Neural progenitor cell (in vitro differentiated cells): ENCODE data around the gene SYT1. TPM values are rescaled to one million over a fixed set of nuclear protein-coding genes. Genes with fewer than 3 reads are reported as not detected.

ENCODE experiments used
- DNase-seq: peaks from one replicate; pipeline ENCODE4 v3.0.0-alpha.2; 2016; ENCODE audit warnings: low spot score
- H2AFZ ChIP-seq: fragments of 200-600 bp; sonication (generic); replicated peaks from 2 replicates; pipeline ENCODE4 v1.6.1; 2016; ENCODE audit warnings: antibody characterized with exemption
- H3F3A ChIP-seq: fragments of 200-600 bp; sonication (generic); 2 replicates; pipeline ENCODE4 v1.6.1; 2016; ENCODE audit warnings: antibody characterized with exemption, low read depth
- H3K27ac ChIP-seq: fragments of 200-600 bp; sonication (generic); 2 replicates; pipeline ENCODE4 v1.5.1; 2016; ENCODE audit warnings: mild to moderate bottlenecking
- H3K27me3 ChIP-seq: fragments of 200-600 bp; sonication (generic); 2 replicates; pipeline ENCODE4 v1.6.1; 2016; ENCODE audit warnings: mild to moderate bottlenecking, moderate library complexity
- H3K36me3 ChIP-seq: fragments of 200-600 bp; sonication (generic); 2 replicates; pipeline ENCODE4 v1.5.1; 2016
- H3K4me1 ChIP-seq: fragments of 200-600 bp; sonication (generic); 2 replicates; pipeline ENCODE4 v1.6.1; 2016; ENCODE audit warnings: mixed run types
- H3K4me2 ChIP-seq: fragments of 200-600 bp; sonication (generic); 2 replicates; pipeline ENCODE4 v1.6.1; 2016
- H3K4me3 ChIP-seq: fragments of 200-600 bp; sonication (generic); 2 replicates; pipeline ENCODE4 v1.5.1; 2016
- H3K79me2 ChIP-seq: fragments of 200-600 bp; sonication (generic); 2 replicates; pipeline ENCODE4 v1.6.1; 2016; ENCODE audit warnings: low read depth
- H3K9ac ChIP-seq: fragments of 200-600 bp; sonication (generic); 2 replicates; pipeline ENCODE4 v1.6.1; 2016
- H3K9me3 ChIP-seq: fragments of 200-600 bp; sonication (generic); 2 replicates; pipeline ENCODE4 v1.5.1; 2016; ENCODE audit warnings: low read depth
- H4K20me1 ChIP-seq: fragments of 200-600 bp; sonication (generic); 2 replicates; pipeline ENCODE4 v1.6.1; 2016; ENCODE audit warnings: low read depth
- H3K27ac Mint-ChIP-seq: 3 replicates; pipeline ENCODE4 v1.8.0; 2021; ENCODE audit warnings: mixed read lengths
- H3K27me3 Mint-ChIP-seq: 2 replicates; pipeline ENCODE4 v1.8.0; 2022; ENCODE audit warnings: low read depth, mild to moderate bottlenecking, inconsistent platforms, moderate library complexity, mixed read lengths; ENCODE audit not compliant: insufficient read depth
- H3K36me3 Mint-ChIP-seq: 3 replicates; pipeline ENCODE4 v1.8.0; 2021; ENCODE audit warnings: mixed read lengths
- H3K4me1 Mint-ChIP-seq: 3 replicates; pipeline ENCODE4 v1.8.0; 2021; ENCODE audit warnings: mixed read lengths
- H3K4me3 Mint-ChIP-seq: 3 replicates; pipeline ENCODE4 v1.8.0; 2021; ENCODE audit warnings: mild to moderate bottlenecking, moderate library complexity, mixed read lengths
- H3K9me3 Mint-ChIP-seq: 3 replicates; pipeline ENCODE4 v1.8.0; 2020; ENCODE audit warnings: mixed read lengths
- EZH2 ChIP-seq: fragments of 200-600 bp; sonication (generic); IDR thresholded peaks from 2 replicates; pipeline ENCODE4 v1.6.1; 2017; ENCODE audit warnings: antibody characterized with exemption, mild to moderate bottlenecking, moderate library complexity
- EZH2phosphoT487 ChIP-seq: fragments of 200-600 bp; sonication (generic); IDR thresholded peaks from 2 replicates; pipeline ENCODE4 v1.6.1; 2017; ENCODE audit warnings: antibody characterized with exemption
- total RNA-seq: library from RNA; depleted of rRNA; stranded (reverse); fragments of >200 nt; gene quantifications from 2 replicates; pipeline ENCODE4 v1.2.3, GENCODE V29; 2015; ENCODE audit warnings: low replicate concordance
- TF ChIP-seq, protein P1 (sequence below): fragments of 200-600 bp; sonication (generic); IDR thresholded peaks from 2 replicates; pipeline ENCODE4 v1.5.1; 2017; ENCODE audit warnings: antibody characterized with exemption, mild to moderate bottlenecking

SYT1 gene
- total RNA-seq, 1 donor from 2014 or later, result 36.9 TPM

DNA sequence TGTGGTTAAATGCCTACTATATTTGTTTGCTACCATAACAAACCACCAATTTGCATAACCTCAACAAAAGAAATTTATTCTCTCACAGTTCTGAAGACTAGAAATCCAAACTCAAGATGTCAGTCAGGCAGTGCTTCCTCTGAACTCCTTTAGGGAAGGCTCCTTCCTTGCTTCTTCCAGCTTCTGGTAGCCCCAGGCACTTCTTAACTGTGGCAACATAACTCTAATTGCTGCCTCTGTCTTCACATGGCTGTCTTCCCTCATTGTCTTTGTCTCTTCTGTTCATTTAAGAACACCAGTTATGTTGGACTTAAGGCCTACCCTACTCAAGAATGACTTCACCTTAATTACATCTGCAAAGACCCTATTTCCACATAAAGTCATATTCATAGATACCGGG, 206.9 kb downstream of the SYT1 start:
- H2AFZ ChIP-seq, result no peak overlapping the region
- no peaks in the 10 kb centered on the region for H3F3A ChIP-seq
- no peak for TF ChIP-seq EZH2phosphoT487
- no peak for TF ChIP-seq EZH2
- TF ChIP-seq, protein P1, sequence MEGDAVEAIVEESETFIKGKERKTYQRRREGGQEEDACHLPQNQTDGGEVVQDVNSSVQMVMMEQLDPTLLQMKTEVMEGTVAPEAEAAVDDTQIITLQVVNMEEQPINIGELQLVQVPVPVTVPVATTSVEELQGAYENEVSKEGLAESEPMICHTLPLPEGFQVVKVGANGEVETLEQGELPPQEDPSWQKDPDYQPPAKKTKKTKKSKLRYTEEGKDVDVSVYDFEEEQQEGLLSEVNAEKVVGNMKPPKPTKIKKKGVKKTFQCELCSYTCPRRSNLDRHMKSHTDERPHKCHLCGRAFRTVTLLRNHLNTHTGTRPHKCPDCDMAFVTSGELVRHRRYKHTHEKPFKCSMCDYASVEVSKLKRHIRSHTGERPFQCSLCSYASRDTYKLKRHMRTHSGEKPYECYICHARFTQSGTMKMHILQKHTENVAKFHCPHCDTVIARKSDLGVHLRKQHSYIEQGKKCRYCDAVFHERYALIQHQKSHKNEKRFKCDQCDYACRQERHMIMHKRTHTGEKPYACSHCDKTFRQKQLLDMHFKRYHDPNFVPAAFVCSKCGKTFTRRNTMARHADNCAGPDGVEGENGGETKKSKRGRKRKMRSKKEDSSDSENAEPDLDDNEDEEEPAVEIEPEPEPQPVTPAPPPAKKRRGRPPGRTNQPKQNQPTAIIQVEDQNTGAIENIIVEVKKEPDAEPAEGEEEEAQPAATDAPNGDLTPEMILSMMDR, result no peak
- no peak for DNase-seq
- H3K79me2 ChIP-seq, result no peaks in the 10 kb centered on the region
- no peaks in the 10 kb centered on the region for H3K9me3 ChIP-seq
- H3K4me3 ChIP-seq, result no peak overlapping the region
- H3K36me3 ChIP-seq, result no peaks in the 10 kb centered on the region
- no peaks in the 10 kb centered on the region for H3K27me3 ChIP-seq
- Mint-ChIP-seq H3K4me1 (no peaks in the 10 kb centered on the region), H3K4me3 (no peak overlapping the region), H3K9me3 (no peaks in the 10 kb centered on the region), H3K27ac (no peak overlapping the region), H3K27me3 (no peaks in the 10 kb centered on the region), H3K36me3 (no peaks in the 10 kb centered on the region)
- H3K4me1 ChIP-seq, result no peaks in the 10 kb centered on the region
- H4K20me1 ChIP-seq, result peaks cover 18% of the 10 kb centered on the region
- H3K9ac ChIP-seq, result no peak overlapping the region
- no peak overlapping the region for H3K4me2 ChIP-seq
- no peak overlapping the region for H3K27ac ChIP-seq

DNA sequence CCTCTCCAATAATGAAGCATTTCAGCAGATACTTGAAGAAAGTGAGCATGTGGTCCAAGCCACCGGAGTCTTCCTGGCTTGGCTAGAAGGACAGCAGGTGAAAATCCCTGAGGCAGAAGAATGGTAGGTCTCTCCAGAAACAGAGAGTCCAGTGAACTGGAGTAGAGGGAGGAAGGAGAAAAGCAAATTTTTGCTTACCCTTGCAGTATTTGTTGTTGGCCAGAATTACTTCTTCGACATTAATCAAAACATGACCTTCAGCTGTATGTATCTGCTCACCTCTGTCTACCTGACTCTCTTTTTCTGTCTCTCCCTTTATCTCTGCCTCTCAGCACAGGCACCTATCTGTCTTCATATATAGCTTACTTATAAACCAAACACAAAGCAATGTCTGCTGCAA, 208.9 kb downstream of the SYT1 start:
- no peak for TF ChIP-seq EZH2phosphoT487
- no peak for TF ChIP-seq EZH2
- TF ChIP-seq, protein P1, result no peak
- Mint-ChIP-seq H3K27ac (no peak overlapping the region), H3K27me3 (peaks cover 2% of the 10 kb centered on the region), H3K36me3 (no peaks in the 10 kb centered on the region), H3K4me1 (no peaks in the 10 kb centered on the region), H3K4me3 (no peak overlapping the region), H3K9me3 (no peaks in the 10 kb centered on the region)
- H3K4me1 ChIP-seq, result no peaks in the 10 kb centered on the region
- H3K9me3 ChIP-seq, result no peaks in the 10 kb centered on the region
- H2AFZ ChIP-seq, result no peak overlapping the region
- H3K27me3 ChIP-seq, result no peaks in the 10 kb centered on the region
- no peak overlapping the region for H3K4me2 ChIP-seq
- DNase-seq, result no peak
- H4K20me1 ChIP-seq, result peaks cover 17% of the 10 kb centered on the region
- no peak overlapping the region for H3K27ac ChIP-seq
- H3K4me3 ChIP-seq, result no peak overlapping the region
- no peak overlapping the region for H3K9ac ChIP-seq
- H3F3A ChIP-seq, result no peaks in the 10 kb centered on the region
- no peaks in the 10 kb centered on the region for H3K79me2 ChIP-seq
- no peaks in the 10 kb centered on the region for H3K36me3 ChIP-seq

DNA sequence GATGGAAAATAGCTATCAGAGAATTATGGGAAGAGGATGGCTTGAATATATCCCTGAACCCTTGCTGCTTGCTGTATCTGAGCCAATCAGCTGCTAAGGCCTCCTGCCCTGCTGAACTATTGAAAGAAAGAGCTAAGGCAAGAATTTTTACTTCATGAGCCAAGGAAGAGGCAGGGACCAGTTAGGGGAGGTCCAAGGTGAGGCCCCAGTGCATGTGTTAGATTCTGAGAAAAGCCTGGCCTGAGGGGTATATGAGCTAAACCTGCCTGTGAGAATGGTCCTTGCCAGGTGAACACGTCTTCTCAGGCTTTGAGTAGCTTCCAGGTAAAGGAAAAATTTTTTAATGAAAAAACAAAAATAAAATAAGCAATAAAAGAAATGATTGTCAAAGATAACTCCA, 218.0 kb downstream of the SYT1 start:
- H3K36me3 ChIP-seq, result no peaks in the 10 kb centered on the region
- H3K4me2 ChIP-seq, result no peak overlapping the region
- no peaks in the 10 kb centered on the region for H3K4me1 ChIP-seq
- H3K4me3 Mint-ChIP-seq, result no peak overlapping the region
- no peaks in the 10 kb centered on the region for H4K20me1 ChIP-seq
- no peak overlapping the region for H3K9ac ChIP-seq
- no peaks in the 10 kb centered on the region for H3K9me3 ChIP-seq
- H3K27ac Mint-ChIP-seq, result no peak overlapping the region
- no peak overlapping the region for H3K4me3 ChIP-seq
- no peaks in the 10 kb centered on the region for H3K9me3 Mint-ChIP-seq
- H3K27me3 Mint-ChIP-seq, result peaks cover 3% of the 10 kb centered on the region
- H3K4me1 Mint-ChIP-seq, result peaks cover 6% of the 10 kb centered on the region
- DNase-seq, result no peak
- H3F3A ChIP-seq, result no peaks in the 10 kb centered on the region
- peaks cover 8% of the 10 kb centered on the region for H3K79me2 ChIP-seq
- no peak overlapping the region for H3K27ac ChIP-seq
- H3K36me3 Mint-ChIP-seq, result no peaks in the 10 kb centered on the region
- no peak overlapping the region for H2AFZ ChIP-seq
- H3K27me3 ChIP-seq, result no peaks in the 10 kb centered on the region
- TF ChIP-seq, protein P1, result no peak
- TF ChIP-seq EZH2 (no peak), EZH2phosphoT487 (no peak)
